ENCODE measurements around the gene RASAL1.

Gene RASAL1

DNA sequence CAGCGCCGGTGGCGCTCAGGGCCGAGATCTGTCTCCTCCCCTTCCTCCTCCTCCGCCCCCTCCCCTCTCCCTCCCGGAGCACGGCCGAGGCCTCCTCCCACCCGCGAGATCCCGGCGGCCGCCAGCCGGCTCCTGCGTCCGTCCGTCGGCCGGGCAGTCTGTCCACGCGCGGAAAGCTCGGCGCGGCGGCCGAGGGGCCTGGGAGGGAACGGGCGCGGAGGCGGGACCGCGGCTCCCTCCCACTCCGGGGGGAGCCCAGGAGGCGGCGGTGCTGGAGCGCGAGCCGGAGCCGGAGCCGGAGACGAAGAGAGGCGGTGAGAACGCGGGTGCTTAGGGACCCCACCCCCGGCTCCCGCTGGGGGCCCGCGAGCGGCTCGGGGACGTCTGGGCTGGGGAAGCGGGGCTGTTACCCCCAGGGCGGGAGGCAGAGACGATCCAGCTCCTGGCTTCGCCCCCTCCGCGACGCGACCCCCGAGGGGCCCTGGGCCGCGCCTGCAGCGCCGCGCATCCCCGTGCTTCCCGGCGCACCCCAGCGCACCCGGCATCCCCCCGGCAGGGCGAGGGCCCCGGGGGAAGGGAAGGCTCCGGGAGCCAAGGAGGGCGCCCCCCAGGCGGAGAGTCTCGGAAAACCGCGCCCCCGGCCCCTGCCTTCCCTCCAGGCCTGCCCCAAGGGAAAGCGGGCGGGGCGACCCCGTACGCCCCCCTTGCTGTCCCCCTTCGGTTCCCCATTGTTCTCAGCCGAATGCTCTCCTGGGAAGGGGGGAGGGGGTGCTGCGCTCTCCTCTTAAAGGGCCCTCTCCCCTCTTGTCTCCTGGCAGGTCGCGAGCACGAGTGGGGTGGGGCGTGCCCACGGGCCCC is 78.7 kb downstream of the RASAL1 start, which contains the start of gene DTX1:
TSS of gene DTX1 (plus strand) at position 100 of the 858 bp plus-strand sequence. CDS start 1,463 bp downstream, outside the sequence.
- DNase-seq (ENCODE audit: low read depth): no peak

DNA sequence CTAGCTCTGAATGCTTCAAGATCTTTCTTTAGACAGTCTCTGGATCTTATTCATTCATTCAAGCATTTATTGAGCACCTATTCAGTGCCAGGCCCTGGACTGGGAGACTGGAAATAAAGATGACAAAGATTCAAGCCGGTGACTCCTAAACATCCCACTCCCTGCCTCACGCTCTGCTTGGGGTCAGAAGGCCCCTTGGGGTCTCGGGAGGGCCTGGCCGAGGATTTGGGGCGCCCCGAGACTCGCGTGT is 79.3 kb downstream of the RASAL1 start:
- DNase-seq (ENCODE audit: low read depth): no peak

DNA sequence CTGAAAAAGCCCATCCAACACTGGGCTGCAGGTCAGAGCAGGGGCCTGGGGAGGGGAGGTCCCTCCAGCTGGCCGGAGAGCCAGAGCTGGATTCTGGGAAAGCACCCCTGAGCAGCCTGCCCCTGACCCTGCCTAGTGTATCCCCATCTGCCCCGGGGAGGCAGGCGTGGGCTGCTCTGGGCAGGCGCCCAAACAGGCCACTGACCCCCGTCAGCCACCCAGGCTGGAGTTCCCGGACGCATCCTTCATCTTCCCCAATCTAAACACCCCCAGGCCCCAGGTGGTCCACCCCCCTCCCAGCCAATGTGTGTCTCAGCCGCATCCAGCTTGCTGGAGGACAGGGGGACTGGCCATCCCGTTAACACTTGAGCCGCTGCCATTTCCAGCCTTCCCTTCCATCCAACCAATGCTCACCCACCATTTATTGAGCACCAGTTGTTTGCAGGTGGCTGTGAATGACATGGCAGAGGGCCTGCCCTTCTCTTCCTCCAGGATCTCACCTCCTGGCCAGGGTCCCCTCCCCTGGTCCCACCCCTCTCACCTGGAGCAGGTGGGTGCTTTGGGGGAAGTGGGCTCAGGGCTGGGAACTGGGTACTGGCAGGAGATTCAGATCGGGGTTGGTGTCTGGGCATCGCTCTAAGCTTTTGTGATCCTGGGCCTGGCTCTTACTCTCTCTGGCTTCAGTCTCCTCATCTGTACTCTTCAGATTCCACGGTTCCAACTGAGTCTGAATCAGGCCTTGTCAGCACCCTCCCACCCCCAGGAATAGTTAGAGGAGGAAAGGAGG is 79.8 kb downstream of the RASAL1 start:
- DNase-seq (ENCODE audit: low read depth): no peak

DNA sequence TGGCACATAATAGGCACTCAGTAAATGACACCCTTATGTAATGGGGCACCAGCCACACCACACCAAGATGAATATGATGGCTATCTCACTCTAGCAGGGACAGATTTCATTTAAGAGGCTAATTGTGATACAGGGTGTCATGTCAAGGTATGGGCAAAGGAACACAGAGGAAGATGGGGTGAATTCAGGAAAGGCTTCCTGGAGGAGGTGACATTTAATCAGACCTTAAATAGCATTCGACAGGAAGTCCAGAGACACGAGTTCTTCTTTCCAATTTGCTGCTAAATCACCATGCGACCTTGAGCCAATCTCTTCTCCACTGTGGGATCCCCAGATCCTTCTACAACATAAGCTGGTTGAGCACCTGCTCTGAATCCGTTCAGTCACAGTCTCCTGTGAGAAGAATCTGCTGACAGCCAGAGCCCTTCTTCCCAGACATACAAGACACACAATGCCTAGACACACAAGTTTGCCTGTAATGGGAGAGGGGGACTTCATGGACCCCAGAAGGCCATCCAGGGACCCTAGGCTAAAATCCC is 80.5 kb downstream of the RASAL1 start:
- DNase-seq (ENCODE audit: low read depth): no peak

DNA sequence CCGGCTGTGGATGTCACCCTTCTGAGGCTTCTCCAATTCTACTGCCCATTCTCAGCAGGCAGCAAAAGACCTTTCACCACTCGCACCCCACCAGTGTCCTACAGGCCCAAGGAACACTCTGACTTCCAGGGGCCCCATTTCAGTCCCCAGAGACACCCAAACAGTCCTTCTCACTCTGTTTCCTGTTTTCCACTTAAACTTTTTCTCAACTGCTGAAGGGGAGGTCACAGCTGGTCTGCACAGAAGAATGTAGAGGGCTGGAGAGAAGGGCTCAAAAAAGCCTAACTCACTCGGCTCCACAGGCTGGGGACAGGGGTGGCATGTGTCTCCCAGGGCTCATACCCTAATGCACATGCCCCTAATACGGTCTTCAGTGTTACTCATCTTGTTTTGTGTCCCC is 83.2 kb downstream of the RASAL1 start:
- DNase-seq (ENCODE audit: low read depth): no peak

DNA sequence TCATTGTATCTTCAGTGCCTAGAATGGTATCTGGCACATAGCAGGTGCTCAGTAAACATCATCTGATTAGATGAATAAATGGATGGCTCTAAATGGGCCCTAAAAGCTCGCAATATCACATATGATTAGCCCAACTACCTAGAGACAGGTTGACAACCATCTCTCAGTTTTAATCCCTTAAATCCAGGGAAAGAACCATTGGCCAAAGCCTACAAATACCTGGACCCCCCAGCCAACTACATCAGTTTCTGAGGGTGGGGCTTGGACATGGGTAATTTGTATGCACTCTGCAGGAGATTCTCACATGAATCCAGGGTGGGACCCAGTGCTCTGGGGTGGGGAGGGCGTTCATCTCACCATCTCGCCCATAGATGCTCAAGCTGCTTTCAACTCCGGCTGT is 83.8 kb downstream of the RASAL1 start:
- DNase-seq (ENCODE audit: low read depth): no peak

DNA sequence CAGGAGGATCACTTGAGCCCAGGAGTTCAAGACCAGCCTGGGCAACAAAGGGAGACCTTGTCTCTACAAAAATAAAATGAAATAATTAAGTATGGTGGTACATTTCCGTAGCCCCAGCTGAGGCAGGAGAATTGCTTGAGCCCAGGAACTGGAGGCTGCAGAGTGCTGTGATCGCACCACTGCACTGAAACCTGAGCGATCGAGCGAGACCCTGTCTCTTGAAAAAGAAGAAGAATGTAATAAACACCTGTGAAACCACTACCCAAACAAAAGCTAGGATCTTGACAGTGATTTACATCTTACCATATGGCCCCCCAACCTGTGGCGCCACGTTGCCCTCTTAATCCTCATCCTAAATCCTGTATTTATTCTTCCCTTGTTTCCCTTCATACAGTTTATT is 84.8 kb downstream of the RASAL1 start:
- no peak for DNase-seq (ENCODE audit: low read depth)

DNA sequence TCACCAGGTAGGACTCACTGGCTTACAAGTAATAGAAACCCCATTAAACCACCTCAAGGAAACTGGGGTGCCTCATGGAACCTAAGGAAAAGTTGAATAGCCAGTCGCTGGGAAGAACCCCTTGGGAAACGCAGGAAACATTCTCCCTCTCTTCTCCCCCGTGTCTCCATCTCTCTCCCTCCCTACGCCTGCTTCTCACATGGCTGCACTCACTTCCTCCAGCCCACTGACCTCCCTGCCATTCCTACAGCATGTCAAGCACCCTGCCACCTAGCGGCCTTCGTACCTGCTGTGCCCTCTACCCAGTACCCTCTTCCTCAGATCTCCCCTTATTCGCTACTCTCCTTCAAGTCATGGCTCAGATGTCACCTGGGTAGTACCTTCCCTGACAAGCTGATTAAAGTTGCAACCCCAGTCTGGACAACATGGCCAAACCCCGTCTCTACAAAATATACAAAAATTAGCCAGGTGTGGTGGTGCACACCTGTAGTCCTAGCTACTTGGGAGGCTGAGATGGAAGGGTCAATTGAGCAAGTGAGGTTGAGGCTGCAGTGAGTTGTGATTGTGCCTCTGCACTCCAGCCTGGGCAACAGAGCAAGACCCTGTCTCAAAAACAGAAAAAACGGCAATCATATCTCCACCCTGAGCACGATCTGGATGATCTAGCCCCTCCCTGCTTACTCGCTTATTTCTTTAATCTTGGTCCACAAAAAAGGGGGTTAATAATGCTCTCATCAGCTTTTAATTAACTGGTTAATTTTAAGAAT is 85.4 kb downstream of the RASAL1 start:
- no peak for DNase-seq (ENCODE audit: low read depth)
